Activated T-cell treated with anti-CD3 and anti-CD28 coated beads for 24 hours (primary cell): ENCODE data around the gene BSPRY.
"Not testable (repeated sequence)": the region's sequence is repeated elsewhere in the genome, so short reads cannot be mapped to it uniquely, and the experiment has no call there.

ENCODE experiments used
- DNase-seq: peaks from one replicate; pipeline ENCODE4 v3.0.0-alpha.2; 2020; ENCODE audit warnings: low read depth

The BSPRY gene

DNA sequence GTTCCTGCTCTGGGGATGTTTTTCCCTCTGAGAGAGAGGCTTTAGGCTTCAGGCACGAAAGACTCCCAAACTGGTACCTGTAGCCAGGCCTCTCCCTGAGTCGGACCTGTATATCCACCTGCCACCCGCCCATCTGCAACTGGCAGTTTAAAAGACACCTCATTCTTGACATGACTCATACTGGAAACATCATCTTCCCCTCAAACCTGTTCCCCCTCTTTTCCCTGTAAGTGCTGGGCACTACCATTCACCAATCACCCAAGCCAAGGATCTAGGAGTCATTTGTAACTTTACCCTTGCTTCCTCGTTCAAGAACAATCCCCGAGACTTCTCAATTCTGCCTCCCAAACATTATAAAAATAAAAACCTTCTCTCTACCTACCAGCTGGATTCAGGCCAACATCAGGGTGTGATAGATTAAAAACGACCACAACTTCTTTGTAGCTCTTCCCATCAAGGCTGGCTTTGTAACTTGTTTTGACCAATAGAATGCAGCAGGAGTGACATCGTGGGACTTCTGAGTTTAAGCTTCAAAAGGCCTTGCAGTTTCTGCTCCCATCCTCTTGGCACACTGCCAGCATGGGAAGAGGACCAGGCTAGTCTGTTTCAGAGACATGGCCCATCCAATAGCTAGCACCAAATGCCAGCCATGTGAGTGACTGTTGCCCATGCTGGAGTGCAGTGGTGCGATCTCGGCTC, 7.5 kb upstream of the BSPRY start:
- no peak for DNase-seq

DNA sequence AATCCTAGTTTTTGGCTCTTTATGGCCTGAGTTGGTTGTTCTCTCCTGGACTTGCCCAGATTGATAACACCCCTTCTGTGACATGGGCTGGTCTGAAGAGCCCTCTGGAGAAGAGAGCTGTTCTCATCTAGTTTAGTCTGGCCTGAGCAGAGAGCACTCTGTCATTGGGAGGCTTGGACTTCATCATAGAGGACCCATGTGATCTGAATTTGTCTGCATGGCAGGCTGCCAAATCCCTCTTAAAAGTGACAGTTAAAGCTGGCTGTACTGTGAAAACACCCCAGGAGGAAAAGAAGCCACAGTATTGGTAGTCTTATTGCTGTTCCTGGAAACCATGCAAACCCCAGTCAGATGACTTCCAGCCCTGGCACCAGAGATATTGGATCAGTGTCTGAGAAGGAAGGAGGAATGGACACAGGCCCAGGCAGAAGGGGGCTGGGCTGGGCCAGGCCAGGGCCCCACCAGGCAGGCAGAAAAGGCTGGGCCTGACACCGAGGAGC, 5.6 kb upstream of the BSPRY start:
- DNase-seq = no peak

GRCh38 chr9:113345190-113345589, 4.2 kb upstream of the BSPRY start:
- no peak for DNase-seq

GRCh38 chr9:113345671-113346070, 3.7 kb upstream of the BSPRY start:
- no peak for DNase-seq

- DNase-seq = no peak
Measured at GRCh38 chr9:113348437-113348836, 904 bp upstream of the BSPRY start.

- no peak for DNase-seq
Measured at GRCh38 chr9:113349066-113349444, 286 bp upstream of the BSPRY start.

DNA sequence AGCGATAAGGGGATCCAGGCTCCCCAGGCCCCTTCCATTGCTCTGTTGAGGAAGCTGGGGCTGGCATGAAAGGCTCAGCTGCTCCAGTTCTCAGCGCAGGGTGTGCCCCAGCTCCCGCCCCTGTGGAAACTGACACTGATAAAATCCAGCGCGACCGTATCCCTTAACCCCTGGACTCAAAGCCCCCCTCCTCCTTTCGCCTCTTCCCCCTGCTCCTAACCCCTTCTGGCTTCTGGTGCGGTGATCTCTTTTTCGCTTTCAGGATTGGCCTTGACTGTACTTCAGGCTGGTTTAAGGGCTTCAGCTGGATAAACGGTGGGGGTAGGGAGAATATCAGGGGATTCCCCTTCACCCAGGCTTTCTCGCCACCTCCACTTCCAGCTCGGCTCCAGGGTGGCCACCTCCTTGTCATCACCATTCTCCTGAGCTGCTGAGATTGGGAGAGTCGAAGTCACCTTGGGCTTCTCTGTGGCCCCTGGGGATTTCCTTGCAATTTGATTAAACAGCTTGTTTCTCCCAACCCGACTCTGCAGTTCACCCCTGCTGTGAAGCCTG, 843 bp downstream of the BSPRY start:
- DNase-seq = no peak

GRCh38 chr9:113350937-113351336, 1.6 kb downstream of the BSPRY start:
- DNase-seq = no peak

GRCh38 chr9:113352006-113352405, 2.7 kb downstream of the BSPRY start:
- DNase-seq = no peak

DNA sequence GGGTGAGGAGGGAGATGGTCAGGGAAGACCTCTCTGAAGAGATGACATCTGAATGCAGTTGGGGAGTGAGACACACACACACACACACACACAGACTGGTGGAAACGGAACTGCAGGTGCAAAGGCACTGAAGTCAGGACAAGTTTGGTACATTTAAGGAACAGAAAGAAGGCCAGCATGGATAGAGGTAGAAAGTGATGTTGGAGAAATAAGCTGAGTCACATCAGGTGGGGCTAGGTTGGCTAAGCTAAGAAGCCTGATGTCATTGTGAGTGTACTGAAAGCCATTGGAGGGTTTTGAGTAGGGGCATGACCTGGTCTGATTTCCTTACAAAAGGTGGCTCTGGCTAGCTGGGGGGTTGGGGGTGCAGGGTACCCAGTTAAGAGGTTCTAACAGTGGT, 3.1 kb downstream of the BSPRY start:
- no peak for DNase-seq

DNA sequence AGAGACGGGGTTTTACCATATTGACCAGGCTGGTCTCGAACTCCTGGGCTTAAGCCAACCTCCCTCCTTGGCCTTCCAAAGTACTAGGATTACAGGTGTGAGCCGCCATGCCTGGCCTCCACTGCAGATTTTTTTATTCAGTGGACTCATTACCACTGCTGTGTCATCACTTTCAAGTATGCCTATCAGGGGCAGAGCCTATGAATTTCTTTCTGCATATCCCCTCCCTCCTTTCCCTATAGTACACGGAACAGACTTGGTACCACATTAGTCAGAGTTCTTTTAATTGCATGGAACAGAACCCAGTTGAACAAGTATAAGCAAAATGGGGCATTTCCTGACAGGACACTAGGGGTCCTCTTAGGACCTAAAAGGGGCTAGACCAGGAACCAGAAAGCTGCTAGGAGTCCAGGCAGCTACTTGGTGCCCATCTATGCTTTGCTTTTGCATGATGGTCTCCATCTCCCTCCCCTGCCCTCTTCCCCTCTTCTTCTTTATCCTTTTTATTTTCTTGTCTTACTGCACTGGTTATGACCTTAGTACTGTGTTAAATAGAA, 5.8 kb downstream of the BSPRY start:
- DNase-seq = no peak

DNA sequence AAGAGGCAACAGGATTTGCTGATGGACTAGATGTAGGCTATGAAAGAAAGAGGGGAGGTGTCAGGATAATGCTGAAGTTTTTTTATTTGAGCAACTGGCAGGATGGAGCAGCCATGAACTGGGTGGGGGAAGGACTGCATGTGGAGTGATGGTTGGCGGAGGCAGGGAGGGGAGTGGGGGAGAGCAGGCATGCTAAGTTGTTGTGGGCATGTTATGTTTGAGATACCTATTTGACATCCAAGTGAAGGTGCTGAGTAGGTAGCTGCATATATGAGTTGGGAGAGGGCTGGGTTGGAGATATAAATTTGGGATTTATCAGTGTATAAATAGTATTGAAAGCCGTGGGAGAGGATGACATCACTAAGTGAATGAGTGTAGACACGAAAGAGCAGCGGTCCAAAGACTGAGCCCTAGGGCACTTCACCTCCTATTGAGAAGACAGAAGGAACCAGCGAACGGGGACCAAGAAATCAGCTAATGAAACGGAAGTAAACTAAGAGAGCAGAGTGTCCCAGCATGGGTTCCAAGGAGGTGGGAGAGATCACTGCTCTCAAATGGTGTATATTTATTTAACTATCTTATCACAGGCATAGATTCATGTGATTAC, 7.4 kb downstream of the BSPRY start:
- no peak for DNase-seq

GRCh38 chr9:113359385-113359784, 10.0 kb downstream of the BSPRY start:
- DNase-seq = no peak

DNA sequence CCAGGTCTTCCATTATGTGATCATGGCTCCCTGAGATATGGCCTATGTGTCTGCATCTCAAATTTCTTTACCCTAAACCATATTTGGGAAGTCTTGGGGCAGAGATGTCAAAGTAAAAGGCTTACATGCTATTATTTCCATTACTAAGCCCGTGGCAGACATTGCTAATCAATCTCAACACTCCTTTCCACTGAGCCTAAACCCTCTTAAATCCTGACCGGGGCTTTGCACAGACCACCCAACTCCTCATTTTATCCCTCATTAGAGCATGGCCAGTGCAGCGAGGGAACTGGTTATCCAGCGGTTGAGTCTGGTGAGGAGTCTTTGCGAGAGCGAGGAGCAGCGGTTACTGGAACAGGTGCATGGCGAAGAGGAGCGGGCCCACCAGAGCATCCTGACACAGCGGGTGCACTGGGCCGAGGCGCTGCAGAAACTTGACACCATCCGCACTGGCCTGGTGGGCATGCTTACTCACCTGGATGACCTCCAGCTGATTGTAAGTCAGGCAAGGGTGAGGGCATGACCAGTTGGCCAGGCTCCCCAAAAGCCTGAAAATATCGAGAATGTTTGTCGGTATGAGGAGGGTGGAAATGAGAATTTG, 11.0 kb downstream of the BSPRY start:
- no peak for DNase-seq

DNA sequence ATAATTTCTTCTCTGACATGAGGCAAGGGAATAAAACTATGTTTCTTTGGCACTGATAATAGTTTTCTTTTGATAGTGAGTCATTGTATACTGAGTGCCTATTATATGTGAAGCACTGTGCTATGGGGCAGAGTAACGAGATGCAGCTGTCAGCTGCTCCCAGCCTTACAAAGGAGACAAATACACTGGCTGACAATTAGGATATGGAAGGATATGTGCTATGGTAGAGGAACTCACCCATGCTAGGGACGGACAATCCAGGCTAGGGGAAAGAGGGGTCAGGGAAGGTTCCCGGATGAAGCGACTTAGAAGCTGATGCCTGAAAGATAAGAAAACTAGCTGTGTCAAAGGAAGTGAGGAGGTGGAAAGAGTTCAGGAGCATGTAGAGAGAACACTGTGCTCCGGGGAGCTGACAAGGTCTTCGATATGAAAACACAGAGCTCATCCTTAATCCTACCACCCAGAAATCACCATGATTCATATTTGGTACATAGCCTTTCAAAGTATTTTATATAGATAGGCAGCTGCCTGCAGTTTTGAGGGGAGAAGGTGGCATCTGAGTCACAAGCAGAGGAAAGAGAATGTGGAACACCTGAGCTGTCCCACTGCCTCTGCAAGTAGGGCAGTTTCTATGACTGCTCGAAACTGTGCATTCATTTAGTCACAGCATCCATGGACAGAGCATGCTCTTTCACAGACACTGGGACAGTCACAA, 12.1 kb downstream of the BSPRY start:
- DNase-seq = no peak

DNA sequence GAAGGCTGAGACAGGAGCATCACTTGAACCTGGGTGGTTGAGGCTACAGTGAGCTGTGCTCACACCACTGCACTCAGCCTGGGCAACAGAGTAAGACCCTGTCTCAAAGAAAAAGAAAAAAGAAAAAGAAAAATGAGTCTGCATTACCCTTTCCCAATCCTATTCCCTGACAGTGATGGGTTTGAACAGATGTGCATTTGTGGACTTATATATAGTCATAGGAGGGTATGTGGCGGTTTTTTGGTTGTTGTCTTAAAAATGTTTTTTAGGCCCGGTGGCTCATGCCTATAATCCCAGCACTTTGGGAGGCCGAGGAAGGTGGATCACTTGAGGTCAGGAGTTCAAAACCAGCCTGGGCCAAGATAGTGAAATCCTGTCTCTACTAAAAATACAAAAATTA, 14.0 kb downstream of the BSPRY start:
- no peak for DNase-seq

GRCh38 chr9:113364951-113365350, 15.6 kb downstream of the BSPRY start:
- DNase-seq = no peak

- not testable (repeated sequence) for DNase-seq
Measured at GRCh38 chr9:113365652-113366051, 16.3 kb downstream of the BSPRY start.

- DNase-seq = no peak
Measured at GRCh38 chr9:113368348-113368981, 19.1 kb downstream of the BSPRY start.

DNA sequence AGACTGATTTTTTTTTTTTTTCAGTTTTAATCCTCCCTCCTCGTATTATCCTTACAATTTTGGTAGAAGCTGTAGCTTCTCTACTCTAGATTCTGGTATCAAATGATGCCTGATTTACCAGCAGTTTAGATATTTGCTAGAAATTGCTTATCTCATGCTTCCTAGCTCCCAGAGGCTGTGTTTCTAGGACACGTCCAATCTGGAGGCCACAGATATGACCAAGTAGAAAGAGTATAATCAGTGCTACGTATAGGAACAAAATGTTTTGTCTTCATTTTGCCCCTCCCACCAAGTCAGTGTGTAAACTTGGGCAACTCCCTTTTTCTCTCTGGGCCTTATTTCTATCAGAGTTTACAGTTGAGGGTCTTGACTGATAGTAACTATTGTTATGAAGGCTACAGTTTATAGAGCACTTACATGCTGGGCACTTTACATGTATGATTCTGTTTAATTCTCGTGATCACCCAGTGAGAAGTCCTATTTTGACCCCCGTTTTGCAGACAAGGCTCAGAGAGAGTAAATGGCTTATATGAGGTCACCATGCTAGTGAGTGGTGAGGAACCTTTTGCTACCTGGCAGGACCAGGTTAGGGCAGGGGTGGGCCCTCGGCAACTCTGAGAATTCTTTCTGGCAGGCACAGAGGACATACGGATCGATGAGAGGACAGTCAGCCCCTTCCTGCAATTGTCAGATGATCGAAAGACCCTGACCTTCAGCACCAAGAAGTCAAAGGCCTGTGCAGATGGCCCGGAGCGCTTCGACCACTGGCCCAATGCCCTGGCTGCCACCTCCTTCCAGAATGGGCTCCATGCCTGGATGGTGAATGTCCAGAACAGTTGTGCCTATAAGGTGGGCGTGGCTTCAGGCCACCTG, 19.9 kb downstream of the BSPRY start:
- no peak for DNase-seq

- DNase-seq = no peak
Measured at GRCh38 chr9:113369855-113370140, 20.5 kb downstream of the BSPRY start.
